A549 treated with CpdA at 1 μM for 4 hours (cell line): Measurements from ENCODE around the gene CDH22. TPM values are rescaled to one million over a fixed set of nuclear protein-coding genes. Genes with fewer than 3 reads are reported as not detected.

Source experiments
- total RNA-seq: library from RNA; stranded (reverse); fragments of 200-300 nt; extraction: Qiagen RNA extraction; gene quantifications from 5 replicates; pipeline ENCODE4 v1.2.3, GENCODE V29; 2022; ENCODE audit warnings: low read depth

CDH22 gene, protein sequence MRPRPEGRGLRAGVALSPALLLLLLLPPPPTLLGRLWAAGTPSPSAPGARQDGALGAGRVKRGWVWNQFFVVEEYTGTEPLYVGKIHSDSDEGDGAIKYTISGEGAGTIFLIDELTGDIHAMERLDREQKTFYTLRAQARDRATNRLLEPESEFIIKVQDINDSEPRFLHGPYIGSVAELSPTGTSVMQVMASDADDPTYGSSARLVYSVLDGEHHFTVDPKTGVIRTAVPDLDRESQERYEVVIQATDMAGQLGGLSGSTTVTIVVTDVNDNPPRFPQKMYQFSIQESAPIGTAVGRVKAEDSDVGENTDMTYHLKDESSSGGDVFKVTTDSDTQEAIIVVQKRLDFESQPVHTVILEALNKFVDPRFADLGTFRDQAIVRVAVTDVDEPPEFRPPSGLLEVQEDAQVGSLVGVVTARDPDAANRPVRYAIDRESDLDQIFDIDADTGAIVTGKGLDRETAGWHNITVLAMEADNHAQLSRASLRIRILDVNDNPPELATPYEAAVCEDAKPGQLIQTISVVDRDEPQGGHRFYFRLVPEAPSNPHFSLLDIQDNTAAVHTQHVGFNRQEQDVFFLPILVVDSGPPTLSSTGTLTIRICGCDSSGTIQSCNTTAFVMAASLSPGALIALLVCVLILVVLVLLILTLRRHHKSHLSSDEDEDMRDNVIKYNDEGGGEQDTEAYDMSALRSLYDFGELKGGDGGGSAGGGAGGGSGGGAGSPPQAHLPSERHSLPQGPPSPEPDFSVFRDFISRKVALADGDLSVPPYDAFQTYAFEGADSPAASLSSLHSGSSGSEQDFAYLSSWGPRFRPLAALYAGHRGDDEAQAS
- total RNA-seq: 0.03 to 0.08 TPM (median 0.05 TPM) in 3 of 5 replicates, not detected in the others

DNA sequence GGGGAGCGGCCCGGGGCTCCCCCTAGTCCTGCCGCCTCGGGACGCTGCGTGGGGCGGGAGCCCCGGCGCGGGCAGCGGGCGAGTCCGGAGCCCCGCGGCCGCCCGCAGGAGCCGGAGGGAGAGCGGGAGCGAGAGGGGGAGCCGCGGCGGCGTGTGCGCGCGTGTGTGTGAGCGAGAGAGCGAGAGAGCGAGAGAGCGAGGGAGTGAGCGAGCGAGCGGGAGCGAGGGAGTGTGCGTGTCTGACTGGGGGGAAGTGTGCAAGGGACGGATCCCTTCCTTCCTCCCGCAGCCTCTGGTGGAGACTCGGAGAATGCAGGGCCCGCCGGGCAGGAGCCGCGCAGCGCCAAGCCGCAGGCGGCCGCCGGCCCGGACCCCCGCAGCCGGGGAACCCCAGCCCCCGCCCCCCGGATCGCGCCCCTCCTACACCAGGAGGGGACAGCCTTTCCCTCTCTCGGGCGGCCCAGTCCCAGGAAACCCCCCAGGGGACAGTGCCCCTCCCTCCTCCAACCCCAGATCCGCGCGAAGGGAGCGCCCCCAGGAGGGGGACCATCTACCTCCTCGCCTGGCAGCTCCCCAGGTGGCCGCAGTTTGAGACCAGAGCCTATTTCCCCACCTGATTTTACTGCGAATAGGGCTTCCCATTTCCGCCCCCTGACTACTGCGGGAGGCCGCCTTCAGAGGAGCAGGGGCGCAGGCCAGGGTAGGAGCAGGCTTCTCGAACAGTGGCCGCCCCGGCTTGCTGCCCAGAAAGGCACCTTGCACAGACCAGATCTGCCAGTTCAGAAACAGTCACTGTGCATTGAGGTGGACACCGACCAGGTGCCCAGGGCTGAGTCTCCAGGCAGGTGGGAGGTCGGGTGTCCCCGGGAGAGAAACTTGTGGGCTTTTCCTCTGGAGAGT is at the start of gene CDH22:
Gene CDH22 (minus strand): TSS at position 241 of the 900 bp plus-strand sequence. CDS start 57,204 bp downstream, outside the sequence.

Other genes starting within 250 kb of the CDH22 start
- 19.9 to 25.0 TPM (median 23.0 TPM) in 5 replicates for gene NCOA5, start 218.5 kb downstream of the CDH22 start, total RNA-seq
- gene CD40, start 190.2 kb downstream of the CDH22 start, total RNA-seq: 3.9 to 4.9 TPM (median 4.5 TPM) in 5 replicates
- gene ELMO2, start 98.1 kb upstream of the CDH22 start, total RNA-seq: 17.4 to 22.1 TPM (median 20.5 TPM) in 5 replicates
- not detected in 5 replicates for gene ZNF334, start 205.1 kb upstream of the CDH22 start, total RNA-seq
- not detected in 5 replicates for gene OCSTAMP, start 242.2 kb upstream of the CDH22 start, total RNA-seq